Measurements from ENCODE around the gene ART1. TPM values are rescaled to one million over a fixed set of nuclear protein-coding genes. Genes with fewer than 3 reads are reported as not detected.

ART1 gene
- total RNA-seq, 1 donor from 2014 or later, result not detected

- peaks cover 12% of the 10 kb centered on the region for H3K27me3 Mint-ChIP-seq (ENCODE audit: unreplicated experiment)
- H3K4me1 Mint-ChIP-seq (ENCODE audit: unreplicated experiment), result no peaks in the 10 kb centered on the region
- DNase-seq (ENCODE audit: extremely low spot score, unreplicated experiment), result no peak
- H3K9me3 Mint-ChIP-seq (ENCODE audit: unreplicated experiment), result no peaks in the 10 kb centered on the region
- no peaks in the 10 kb centered on the region for H3K36me3 Mint-ChIP-seq (ENCODE audit: unreplicated experiment)
- TF ChIP-seq CTCF (IDR thresholded peaks at IDR 0.05), result no peak
- no peak overlapping the region for H3K27ac Mint-ChIP-seq (ENCODE audit: unreplicated experiment)
- no peak overlapping the region for H3K4me3 Mint-ChIP-seq (ENCODE audit: unreplicated experiment)
Observed at GRCh38 chr11:3659595-3660515, 14.9 kb downstream of the ART1 start.

DNA sequence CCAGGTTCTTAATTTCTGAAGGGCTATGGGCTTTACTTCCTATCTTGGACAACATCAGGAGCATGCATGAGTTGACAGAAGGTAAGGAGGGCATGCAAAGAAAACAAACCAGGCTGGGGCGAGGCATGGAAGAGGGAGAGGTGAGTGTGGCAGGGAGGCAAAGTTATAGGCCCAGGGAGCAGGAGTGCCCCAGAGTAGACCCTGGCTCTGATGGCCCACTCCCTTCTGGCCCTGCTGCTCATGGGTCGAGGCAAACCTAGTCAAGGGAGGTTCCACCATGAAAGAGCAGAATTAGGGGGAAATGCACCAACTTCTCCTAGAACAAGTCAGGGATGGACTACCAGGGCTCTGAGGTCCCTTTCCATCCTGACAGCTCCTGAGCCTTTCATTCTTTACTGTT is 16.0 kb downstream of the ART1 start:
- Mint-ChIP-seq H3K4me1 (ENCODE audit: unreplicated experiment) (no peaks in the 10 kb centered on the region), H3K36me3 (ENCODE audit: unreplicated experiment) (peaks cover 8% of the 10 kb centered on the region), H3K9me3 (ENCODE audit: unreplicated experiment) (no peaks in the 10 kb centered on the region), H3K27ac (ENCODE audit: unreplicated experiment) (no peak overlapping the region), H3K4me3 (ENCODE audit: unreplicated experiment) (no peak overlapping the region), H3K27me3 (ENCODE audit: unreplicated experiment) (peaks cover 12% of the 10 kb centered on the region)
- no peak for TF ChIP-seq CTCF (IDR thresholded peaks at IDR 0.05)
- no peak for DNase-seq (ENCODE audit: extremely low spot score, unreplicated experiment)

- no peak for DNase-seq (ENCODE audit: extremely low spot score, unreplicated experiment)
- Mint-ChIP-seq H3K4me1 (ENCODE audit: unreplicated experiment) (no peaks in the 10 kb centered on the region), H3K36me3 (ENCODE audit: unreplicated experiment) (peaks cover 9% of the 10 kb centered on the region), H3K9me3 (ENCODE audit: unreplicated experiment) (no peaks in the 10 kb centered on the region), H3K27ac (ENCODE audit: unreplicated experiment) (no peak overlapping the region), H3K4me3 (ENCODE audit: unreplicated experiment) (no peak overlapping the region), H3K27me3 (ENCODE audit: unreplicated experiment) (peaks cover 8% of the 10 kb centered on the region)
- no peak for TF ChIP-seq CTCF (IDR thresholded peaks at IDR 0.05)
Observed at GRCh38 chr11:3662856-3663255, 17.9 kb downstream of the ART1 start.

GRCh38 chr11:3664032-3664630 is 19.2 kb downstream of the ART1 start:
- no peak for TF ChIP-seq CTCF (IDR thresholded peaks at IDR 0.05)
- no peak for DNase-seq (ENCODE audit: extremely low spot score, unreplicated experiment)
- Mint-ChIP-seq H3K9me3 (ENCODE audit: unreplicated experiment) (no peaks in the 10 kb centered on the region), H3K4me3 (ENCODE audit: unreplicated experiment) (no peak overlapping the region), H3K36me3 (ENCODE audit: unreplicated experiment) (peaks cover 17% of the 10 kb centered on the region), H3K27me3 (ENCODE audit: unreplicated experiment) (no peaks in the 10 kb centered on the region), H3K4me1 (ENCODE audit: unreplicated experiment) (no peaks in the 10 kb centered on the region), H3K27ac (ENCODE audit: unreplicated experiment) (no peak overlapping the region)

DNA sequence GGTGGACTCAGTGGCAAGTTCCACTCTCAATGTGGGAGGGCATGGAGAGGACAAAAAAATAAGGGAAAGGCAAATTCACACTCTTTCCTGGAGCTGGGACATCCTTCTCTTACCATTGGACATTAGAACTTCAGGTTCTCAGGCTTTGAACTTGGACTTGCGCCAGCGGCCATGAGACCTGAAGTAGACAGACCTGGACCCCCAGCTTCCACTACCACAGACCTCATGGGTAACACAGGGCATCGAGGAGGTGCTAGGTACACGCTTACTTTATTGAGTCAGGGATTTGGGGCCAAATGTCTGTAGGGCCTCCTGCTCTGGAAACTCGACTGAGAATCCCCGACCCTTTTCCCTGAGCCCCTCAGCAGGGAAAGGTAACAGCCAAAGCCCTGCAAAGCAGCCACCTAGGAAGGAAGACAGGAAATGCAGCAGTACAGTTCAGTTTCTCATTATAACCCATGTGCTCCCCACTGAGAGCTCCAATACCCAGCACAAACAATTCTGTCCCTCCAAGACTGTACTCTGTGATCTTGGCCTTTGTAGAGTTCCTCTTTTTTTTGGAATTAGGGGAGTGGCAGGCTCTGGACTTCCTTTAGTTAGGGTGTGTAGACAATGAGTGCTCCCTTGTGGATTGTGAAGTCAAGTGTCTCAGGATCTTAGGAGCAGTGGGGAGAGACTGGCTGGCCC is 20.6 kb downstream of the ART1 start:
- H3K9me3 Mint-ChIP-seq (ENCODE audit: unreplicated experiment), result no peaks in the 10 kb centered on the region
- no peaks in the 10 kb centered on the region for H3K27me3 Mint-ChIP-seq (ENCODE audit: unreplicated experiment)
- peaks cover 17% of the 10 kb centered on the region for H3K36me3 Mint-ChIP-seq (ENCODE audit: unreplicated experiment)
- no peaks in the 10 kb centered on the region for H3K4me1 Mint-ChIP-seq (ENCODE audit: unreplicated experiment)
- H3K4me3 Mint-ChIP-seq (ENCODE audit: unreplicated experiment), result no peak overlapping the region
- no peak for TF ChIP-seq CTCF (IDR thresholded peaks at IDR 0.05)
- DNase-seq (ENCODE audit: extremely low spot score, unreplicated experiment), result no peak
- H3K27ac Mint-ChIP-seq (ENCODE audit: unreplicated experiment), result no peak overlapping the region
